ENCODE data around the gene HGS. TPM values are rescaled to one million over a fixed set of nuclear protein-coding genes. Genes with fewer than 3 reads are reported as not detected.

Gene HGS
- total and polyA plus RNA-seq, 2 of the 13 experiments (the other 11 are each of a cell fraction or from before 2014, with no cell fraction given) = 73.3 to 78.1 TPM

DNA sequence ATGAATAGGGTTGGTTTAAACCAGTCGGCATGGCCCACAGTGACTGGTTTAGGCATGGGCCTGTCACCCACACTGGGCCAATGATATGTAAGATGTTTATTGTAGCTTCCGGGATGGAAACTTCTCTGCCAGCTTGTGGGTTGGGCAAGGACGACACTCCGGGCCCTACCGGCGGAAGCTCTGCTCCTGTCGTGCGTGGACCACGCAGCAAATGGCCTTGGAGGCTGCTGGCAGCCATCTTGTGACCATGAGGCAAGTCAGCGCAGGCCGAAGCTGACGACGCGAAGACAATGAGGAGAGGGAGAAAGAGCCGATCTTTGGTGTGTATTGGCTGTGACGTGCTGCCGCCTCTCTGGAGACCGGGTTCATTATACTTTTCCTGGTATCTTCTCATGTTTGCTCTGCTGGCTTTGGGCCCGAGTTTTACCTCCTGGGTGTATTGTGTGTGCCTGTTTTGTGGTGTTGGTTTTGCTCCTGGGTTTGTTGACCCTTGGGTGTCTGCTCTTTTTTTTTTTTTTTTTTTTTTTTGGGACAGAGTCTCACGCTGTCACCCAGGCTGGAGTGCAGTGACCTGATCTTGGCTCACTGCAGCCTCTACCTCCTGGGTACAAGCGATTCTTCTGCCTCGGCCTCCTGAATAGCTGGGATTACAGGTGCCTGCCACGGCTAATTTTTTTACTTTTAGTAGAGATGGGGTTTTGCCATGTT, 43.7 kb downstream of the HGS start (continued):
- TF ChIP-seq, protein P1, sequence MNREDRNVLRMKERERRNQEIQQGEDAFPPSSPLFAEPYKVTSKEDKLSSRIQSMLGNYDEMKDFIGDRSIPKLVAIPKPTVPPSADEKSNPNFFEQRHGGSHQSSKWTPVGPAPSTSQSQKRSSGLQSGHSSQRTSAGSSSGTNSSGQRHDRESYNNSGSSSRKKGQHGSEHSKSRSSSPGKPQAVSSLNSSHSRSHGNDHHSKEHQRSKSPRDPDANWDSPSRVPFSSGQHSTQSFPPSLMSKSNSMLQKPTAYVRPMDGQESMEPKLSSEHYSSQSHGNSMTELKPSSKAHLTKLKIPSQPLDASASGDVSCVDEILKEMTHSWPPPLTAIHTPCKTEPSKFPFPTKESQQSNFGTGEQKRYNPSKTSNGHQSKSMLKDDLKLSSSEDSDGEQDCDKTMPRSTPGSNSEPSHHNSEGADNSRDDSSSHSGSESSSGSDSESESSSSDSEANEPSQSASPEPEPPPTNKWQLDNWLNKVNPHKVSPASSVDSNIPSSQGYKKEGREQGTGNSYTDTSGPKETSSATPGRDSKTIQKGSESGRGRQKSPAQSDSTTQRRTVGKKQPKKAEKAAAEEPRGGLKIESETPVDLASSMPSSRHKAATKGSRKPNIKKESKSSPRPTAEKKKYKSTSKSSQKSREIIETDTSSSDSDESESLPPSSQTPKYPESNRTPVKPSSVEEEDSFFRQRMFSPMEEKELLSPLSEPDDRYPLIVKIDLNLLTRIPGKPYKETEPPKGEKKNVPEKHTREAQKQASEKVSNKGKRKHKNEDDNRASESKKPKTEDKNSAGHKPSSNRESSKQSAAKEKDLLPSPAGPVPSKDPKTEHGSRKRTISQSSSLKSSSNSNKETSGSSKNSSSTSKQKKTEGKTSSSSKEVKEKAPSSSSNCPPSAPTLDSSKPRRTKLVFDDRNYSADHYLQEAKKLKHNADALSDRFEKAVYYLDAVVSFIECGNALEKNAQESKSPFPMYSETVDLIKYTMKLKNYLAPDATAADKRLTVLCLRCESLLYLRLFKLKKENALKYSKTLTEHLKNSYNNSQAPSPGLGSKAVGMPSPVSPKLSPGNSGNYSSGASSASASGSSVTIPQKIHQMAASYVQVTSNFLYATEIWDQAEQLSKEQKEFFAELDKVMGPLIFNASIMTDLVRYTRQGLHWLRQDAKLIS (CRISPR knock-in tag; IDR thresholded peaks at IDR 0.05) = no peak; the same call in 1 of the 2 replicates
- TF ChIP-seq, protein P2, sequence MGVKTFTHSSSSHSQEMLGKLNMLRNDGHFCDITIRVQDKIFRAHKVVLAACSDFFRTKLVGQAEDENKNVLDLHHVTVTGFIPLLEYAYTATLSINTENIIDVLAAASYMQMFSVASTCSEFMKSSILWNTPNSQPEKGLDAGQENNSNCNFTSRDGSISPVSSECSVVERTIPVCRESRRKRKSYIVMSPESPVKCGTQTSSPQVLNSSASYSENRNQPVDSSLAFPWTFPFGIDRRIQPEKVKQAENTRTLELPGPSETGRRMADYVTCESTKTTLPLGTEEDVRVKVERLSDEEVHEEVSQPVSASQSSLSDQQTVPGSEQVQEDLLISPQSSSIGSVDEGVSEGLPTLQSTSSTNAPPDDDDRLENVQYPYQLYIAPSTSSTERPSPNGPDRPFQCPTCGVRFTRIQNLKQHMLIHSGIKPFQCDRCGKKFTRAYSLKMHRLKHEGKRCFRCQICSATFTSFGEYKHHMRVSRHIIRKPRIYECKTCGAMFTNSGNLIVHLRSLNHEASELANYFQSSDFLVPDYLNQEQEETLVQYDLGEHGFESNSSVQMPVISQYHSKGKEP (CRISPR knock-in tag; IDR thresholded peaks at IDR 0.05) = peak; percentile 98
- TF ChIP-seq, protein P3, sequence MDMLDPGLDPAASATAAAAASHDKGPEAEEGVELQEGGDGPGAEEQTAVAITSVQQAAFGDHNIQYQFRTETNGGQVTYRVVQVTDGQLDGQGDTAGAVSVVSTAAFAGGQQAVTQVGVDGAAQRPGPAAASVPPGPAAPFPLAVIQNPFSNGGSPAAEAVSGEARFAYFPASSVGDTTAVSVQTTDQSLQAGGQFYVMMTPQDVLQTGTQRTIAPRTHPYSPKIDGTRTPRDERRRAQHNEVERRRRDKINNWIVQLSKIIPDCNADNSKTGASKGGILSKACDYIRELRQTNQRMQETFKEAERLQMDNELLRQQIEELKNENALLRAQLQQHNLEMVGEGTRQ (IDR thresholded peaks at IDR 0.05; ENCODE audit: low read depth, low read length) = no peak
- TF ChIP-seq, protein P3 (CRISPR knock-in tag; IDR thresholded peaks at IDR 0.05; ENCODE audit: borderline replicate concordance) = no peak; the same call in 1 of the 2 replicates
- TF ChIP-seq ZFP1 (CRISPR knock-in tag; IDR thresholded peaks at IDR 0.05) = peak; percentile 85; the same call in 1 of the 2 replicates
- TF ChIP-seq ISL2 (CRISPR knock-in tag; IDR thresholded peaks at IDR 0.05) = peak; percentile 79
- peak; percentile 91 for TF ChIP-seq HDAC1 (CRISPR knock-in tag; IDR thresholded peaks at IDR 0.05)
- TF ChIP-seq, protein P4, sequence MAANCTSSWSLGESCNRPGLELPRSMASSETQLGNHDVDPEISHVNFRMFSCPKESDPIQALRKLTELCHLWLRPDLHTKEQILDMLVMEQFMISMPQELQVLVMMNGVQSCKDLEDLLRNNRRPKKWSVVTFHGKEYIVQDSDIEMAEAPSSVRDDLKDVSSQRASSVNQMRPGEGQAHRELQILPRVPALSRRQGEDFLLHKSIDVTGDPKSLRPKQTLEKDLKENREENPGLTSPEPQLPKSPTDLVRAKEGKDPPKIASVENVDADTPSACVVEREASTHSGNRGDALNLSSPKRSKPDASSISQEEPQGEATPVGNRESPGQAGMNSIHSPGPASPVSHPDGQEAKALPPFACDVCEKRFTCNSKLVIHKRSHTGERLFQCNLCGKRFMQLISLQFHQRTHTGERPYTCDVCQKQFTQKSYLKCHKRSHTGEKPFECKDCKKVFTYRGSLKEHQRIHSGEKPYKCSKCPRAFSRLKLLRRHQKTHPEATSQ (CRISPR knock-in tag; IDR thresholded peaks at IDR 0.05; ENCODE audit: borderline replicate concordance) = no peak
- TF ChIP-seq ZFP37 (CRISPR knock-in tag; IDR thresholded peaks at IDR 0.05; ENCODE audit: borderline replicate concordance) = peak; percentile 99
- TF ChIP-seq KDM3A (CRISPR knock-in tag; IDR thresholded peaks at IDR 0.05; ENCODE audit: low read depth) = peak; percentile 90
- no peak for TF ChIP-seq NPAS2 (CRISPR knock-in tag; IDR thresholded peaks at IDR 0.05; ENCODE audit: borderline replicate concordance)
- no peak for TF ChIP-seq CHD2 (IDR thresholded peaks at IDR 0.05; ENCODE audit: low read depth, low read length)
- no peak for TF ChIP-seq ZNF672 (CRISPR knock-in tag; IDR thresholded peaks at IDR 0.05)
- TF ChIP-seq, protein P5, sequence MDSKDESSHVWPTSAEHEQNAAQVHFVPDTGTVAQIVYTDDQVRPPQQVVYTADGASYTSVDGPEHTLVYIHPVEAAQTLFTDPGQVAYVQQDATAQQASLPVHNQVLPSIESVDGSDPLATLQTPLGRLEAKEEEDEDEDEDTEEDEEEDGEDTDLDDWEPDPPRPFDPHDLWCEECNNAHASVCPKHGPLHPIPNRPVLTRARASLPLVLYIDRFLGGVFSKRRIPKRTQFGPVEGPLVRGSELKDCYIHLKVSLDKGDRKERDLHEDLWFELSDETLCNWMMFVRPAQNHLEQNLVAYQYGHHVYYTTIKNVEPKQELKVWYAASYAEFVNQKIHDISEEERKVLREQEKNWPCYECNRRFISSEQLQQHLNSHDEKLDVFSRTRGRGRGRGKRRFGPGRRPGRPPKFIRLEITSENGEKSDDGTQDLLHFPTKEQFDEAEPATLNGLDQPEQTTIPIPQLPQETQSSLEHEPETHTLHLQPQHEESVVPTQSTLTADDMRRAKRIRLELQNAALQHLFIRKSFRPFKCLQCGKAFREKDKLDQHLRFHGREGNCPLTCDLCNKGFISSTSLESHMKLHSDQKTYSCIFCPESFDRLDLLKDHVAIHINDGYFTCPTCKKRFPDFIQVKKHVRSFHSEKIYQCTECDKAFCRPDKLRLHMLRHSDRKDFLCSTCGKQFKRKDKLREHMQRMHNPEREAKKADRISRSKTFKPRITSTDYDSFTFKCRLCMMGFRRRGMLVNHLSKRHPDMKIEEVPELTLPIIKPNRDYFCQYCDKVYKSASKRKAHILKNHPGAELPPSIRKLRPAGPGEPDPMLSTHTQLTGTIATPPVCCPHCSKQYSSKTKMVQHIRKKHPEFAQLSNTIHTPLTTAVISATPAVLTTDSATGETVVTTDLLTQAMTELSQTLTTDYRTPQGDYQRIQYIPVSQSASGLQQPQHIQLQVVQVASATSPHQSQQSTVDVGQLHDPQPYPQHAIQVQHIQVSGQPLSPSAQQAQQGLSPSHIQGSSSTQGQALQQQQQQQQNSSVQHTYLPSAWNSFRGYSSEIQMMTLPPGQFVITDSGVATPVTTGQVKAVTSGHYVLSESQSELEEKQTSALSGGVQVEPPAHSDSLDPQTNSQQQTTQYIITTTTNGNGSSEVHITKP (CRISPR knock-in tag; IDR thresholded peaks at IDR 0.05; ENCODE audit: low read depth) = peak; percentile 79; the same call in 1 of the 2 replicates
- TF ChIP-seq ZNF335 (CRISPR knock-in tag; IDR thresholded peaks at IDR 0.05) = peak; percentile 88
- peak; percentile 79; the same call in 1 of the 2 replicates for TF ChIP-seq ZNF121 (CRISPR knock-in tag; IDR thresholded peaks at IDR 0.05)
